ENCODE measurements around the gene ECSIT.
A peak's percentile ranks its signal among the peaks of the same experiment; 100 is the strongest.

ECSIT gene

GRCh38 chr19:11528551-11529341 is at the start of gene ECSIT:
Gene ECSIT (minus strand): TSS chr19:11529134. CDS start chr19:11519170, 9,964 bp downstream.
- Histone ChIP-seq H4K20me1 (ENCODE audit: insufficient read depth, low read length, poor library complexity, severe bottlenecking) (peaks cover 3% of the 10 kb centered on the region), H3K4me3 (ENCODE audit: low read length, poor library complexity, severe bottlenecking) (peak within 1 kb of the TSS; percentile 83), H3K27me3 (ENCODE audit: insufficient read depth, low read length, poor library complexity, severe bottlenecking) (no peaks in the 10 kb centered on the region), H2AFZ (ENCODE audit: low read length) (peak within 1 kb of the TSS; percentile 91), H3K9ac (ENCODE audit: low read depth, low read length, poor library complexity, severe bottlenecking) (peak within 1 kb of the TSS; percentile 53), H3K9me2 (replicated peaks; ENCODE audit: low read depth, low read length) (no peaks in the 10 kb centered on the region), H3K36me3 (ENCODE audit: insufficient read depth, low read length) (no peaks in the 10 kb centered on the region), H3K4me2 (ENCODE audit: low read depth, low read length, poor library complexity, severe bottlenecking) (peak within 1 kb of the TSS; percentile 92), H3K4me1 (ENCODE audit: insufficient read depth, low read length, poor library complexity, severe bottlenecking) (peaks cover 6% of the 10 kb centered on the region), H3K79me2 (ENCODE audit: insufficient read depth, low read length) (peaks cover 11% of the 10 kb centered on the region; the same call in 1 of the 2 replicates), H3K9me3 (ENCODE audit: insufficient read depth, low read depth, low read length) (no peaks in the 10 kb centered on the region), H3F3A (ENCODE audit: low read depth) (no peaks in the 10 kb centered on the region)
- TF ChIP-seq CTCF (conservative IDR thresholded peaks at IDR 0.05; ENCODE audit: low read length) (no peak), EZH2phosphoT487 (IDR thresholded peaks at IDR 0.05; ENCODE audit: borderline replicate concordance) (no peak)

- H3K4me2 ChIP-seq (ENCODE audit: low read depth, low read length, poor library complexity, severe bottlenecking) = no peak within 1 kb of the TSS
- H4K20me1 ChIP-seq (ENCODE audit: insufficient read depth, low read length, poor library complexity, severe bottlenecking) = no peaks in the 10 kb centered on the region
- H3K4me1 ChIP-seq (ENCODE audit: insufficient read depth, low read length, poor library complexity, severe bottlenecking) = no peaks in the 10 kb centered on the region
- no peak within 1 kb of the TSS for H3K9ac ChIP-seq (ENCODE audit: low read depth, low read length, poor library complexity, severe bottlenecking)
- H3K27me3 ChIP-seq (ENCODE audit: insufficient read depth, low read length, poor library complexity, severe bottlenecking) = no peaks in the 10 kb centered on the region
- TF ChIP-seq EZH2phosphoT487 (IDR thresholded peaks at IDR 0.05; ENCODE audit: borderline replicate concordance) (no peak), CTCF (conservative IDR thresholded peaks at IDR 0.05; ENCODE audit: low read length) (no peak)
- no peak within 1 kb of the TSS; the same call in 1 of the 2 replicates for H2AFZ ChIP-seq (ENCODE audit: low read length)
- H3K9me2 ChIP-seq (replicated peaks; ENCODE audit: low read depth, low read length) = no peaks in the 10 kb centered on the region
- no peaks in the 10 kb centered on the region for H3K36me3 ChIP-seq (ENCODE audit: insufficient read depth, low read length)
- no peaks in the 10 kb centered on the region for H3F3A ChIP-seq (ENCODE audit: low read depth)
- H3K4me3 ChIP-seq (ENCODE audit: low read length, poor library complexity, severe bottlenecking) = no peak within 1 kb of the TSS
- no peaks in the 10 kb centered on the region for H3K79me2 ChIP-seq (ENCODE audit: insufficient read depth, low read length)
- no peaks in the 10 kb centered on the region for H3K9me3 ChIP-seq (ENCODE audit: insufficient read depth, low read depth, low read length)
These were observed 48.7 kb upstream of the ECSIT start, which contains the start of gene ACP5 for GRCh38 chr19:11577451-11578257. Gene ACP5 (minus strand): TSS chr19:11577645. CDS start chr19:11577317, 328 bp downstream.

GRCh38 chr19:11576227-11576626 is 47.3 kb upstream of the ECSIT start:
- H2AFZ ChIP-seq (ENCODE audit: low read length) = no peak overlapping the region
- no peaks in the 10 kb centered on the region for H3F3A ChIP-seq (ENCODE audit: low read depth)
- H4K20me1 ChIP-seq (ENCODE audit: insufficient read depth, low read length, poor library complexity, severe bottlenecking) = no peaks in the 10 kb centered on the region
- no peaks in the 10 kb centered on the region for H3K9me2 ChIP-seq (replicated peaks; ENCODE audit: low read depth, low read length)
- H3K4me1 ChIP-seq (ENCODE audit: insufficient read depth, low read length, poor library complexity, severe bottlenecking) = no peaks in the 10 kb centered on the region
- TF ChIP-seq EZH2phosphoT487 (IDR thresholded peaks at IDR 0.05; ENCODE audit: borderline replicate concordance) (no peak), CTCF (conservative IDR thresholded peaks at IDR 0.05; ENCODE audit: low read length) (no peak)
- H3K36me3 ChIP-seq (ENCODE audit: insufficient read depth, low read length) = no peaks in the 10 kb centered on the region
- H3K4me3 ChIP-seq (ENCODE audit: low read length, poor library complexity, severe bottlenecking) = no peak overlapping the region
- no peaks in the 10 kb centered on the region for H3K27me3 ChIP-seq (ENCODE audit: insufficient read depth, low read length, poor library complexity, severe bottlenecking)
- no peaks in the 10 kb centered on the region for H3K79me2 ChIP-seq (ENCODE audit: insufficient read depth, low read length)
- no peaks in the 10 kb centered on the region for H3K9me3 ChIP-seq (ENCODE audit: insufficient read depth, low read depth, low read length)
- H3K9ac ChIP-seq (ENCODE audit: low read depth, low read length, poor library complexity, severe bottlenecking) = no peak overlapping the region
- H3K4me2 ChIP-seq (ENCODE audit: low read depth, low read length, poor library complexity, severe bottlenecking) = no peak overlapping the region

All from Loucy (cell line).